ENCODE results near the gene TNP1. TPM values are rescaled to one million over a fixed set of nuclear protein-coding genes. Genes with fewer than 3 reads are reported as not detected.

TNP1 gene, protein sequence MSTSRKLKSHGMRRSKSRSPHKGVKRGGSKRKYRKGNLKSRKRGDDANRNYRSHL
- total RNA-seq: not detected
- long read RNA-seq, donor 1: 0 reads
- long read RNA-seq, donor 2: 0 reads

DNA sequence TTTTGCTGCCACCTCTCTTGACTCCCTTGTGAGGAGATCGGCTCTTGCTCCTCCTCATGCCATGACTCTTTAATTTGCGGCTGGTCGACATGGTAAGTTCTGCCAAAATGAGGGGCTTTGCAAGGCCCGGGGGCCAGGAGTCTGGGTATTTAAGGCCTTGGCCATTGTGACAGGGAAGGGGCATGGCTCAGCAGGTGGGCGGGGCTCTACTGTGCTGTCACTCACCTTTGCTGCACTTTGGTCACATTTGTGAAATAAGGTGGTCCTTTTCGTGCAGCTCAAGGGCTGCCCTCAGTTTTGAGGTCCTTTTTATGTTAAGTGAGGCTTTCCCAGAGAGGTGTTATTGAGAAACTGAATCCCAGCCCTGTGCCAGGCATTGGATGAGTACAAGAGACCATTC is at the start of gene TNP1:
Gene TNP1, minus strand, starts transcription at position 121 of the 400 bp plus-strand sequence. Its CDS starts 30 bp downstream, at position 91.
- DNase-seq (ENCODE audit: low spot score): no peak
- intact Hi-C loops (cut with DNase I): no loop called here

DNA sequence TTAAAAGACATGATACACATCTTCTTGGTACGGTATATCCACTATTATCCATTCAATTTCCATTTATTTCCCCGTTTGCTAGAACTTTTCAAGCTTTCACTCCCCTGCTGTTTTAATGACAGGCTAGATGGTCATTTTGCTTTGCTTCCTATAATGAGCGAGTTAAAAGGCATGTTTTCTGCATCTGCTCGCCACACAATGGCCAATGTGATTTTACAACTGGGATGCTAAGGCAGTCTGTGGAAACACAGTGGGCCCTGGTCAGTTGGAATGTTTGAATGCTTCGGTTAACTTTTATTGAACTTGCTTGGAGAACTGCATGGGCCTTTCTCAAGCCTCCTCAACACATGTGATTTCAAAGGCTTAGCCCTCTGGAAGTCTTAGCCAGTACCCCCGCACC is 48.4 kb upstream of the TNP1 start:
- DNase-seq (ENCODE audit: low spot score): no peak
- intact Hi-C loops (cut with DNase I): no loop called here

DNA sequence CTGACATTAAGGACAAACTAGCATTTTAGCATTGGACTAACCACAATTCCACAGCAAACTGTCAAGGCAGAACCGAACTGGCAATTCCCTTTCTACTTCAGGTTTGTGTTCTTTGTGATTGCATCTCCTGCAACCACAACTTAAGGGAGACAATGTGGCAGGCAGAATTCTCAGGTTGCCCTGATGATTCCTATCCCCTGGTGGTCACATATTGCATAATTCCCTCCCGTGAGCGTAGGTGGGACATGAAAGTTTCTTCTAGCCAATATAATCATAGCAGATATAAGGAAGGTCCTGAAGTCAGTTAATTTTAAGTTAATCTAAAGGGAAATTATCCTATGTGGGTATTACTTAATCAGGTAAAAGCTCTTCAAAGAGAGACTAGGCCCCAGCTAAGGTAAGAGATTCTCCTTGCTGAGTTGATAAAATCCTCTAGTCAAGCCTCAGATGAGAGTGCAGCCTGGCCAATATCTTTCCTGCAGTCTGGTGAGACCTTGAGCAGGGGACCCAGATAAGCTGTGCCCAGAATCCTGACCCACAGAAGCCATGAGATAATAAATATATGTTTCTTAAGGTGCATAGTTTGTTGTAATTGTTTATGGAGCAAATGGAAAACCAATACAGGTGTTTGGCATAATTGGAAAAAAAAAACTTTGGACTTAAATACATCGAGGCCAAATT is 45.9 kb upstream of the TNP1 start:
- DNase-seq (ENCODE audit: low spot score): no peak
- intact Hi-C loops (cut with DNase I): no loop called here

DNA sequence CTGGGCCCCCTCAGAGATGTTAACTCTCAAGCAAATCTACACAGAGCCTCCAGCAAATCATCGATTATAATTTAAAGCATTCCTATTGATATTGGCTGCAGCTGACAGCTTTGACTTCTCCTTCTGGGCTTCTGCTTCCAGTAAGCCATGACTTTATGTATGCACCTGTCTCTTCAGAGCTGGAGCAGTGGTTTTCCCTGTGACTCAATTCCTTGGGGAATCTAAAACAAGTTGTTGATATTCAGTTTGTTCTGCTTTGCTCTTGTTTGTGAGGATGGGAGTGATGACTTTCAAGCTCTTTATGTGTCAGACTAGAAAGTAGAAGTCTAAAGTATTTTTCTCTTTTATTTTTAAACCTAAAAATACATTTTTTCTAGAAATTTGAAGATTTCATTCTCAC is 45.1 kb upstream of the TNP1 start:
- intact Hi-C loops (cut with DNase I): no loop called here

DNA sequence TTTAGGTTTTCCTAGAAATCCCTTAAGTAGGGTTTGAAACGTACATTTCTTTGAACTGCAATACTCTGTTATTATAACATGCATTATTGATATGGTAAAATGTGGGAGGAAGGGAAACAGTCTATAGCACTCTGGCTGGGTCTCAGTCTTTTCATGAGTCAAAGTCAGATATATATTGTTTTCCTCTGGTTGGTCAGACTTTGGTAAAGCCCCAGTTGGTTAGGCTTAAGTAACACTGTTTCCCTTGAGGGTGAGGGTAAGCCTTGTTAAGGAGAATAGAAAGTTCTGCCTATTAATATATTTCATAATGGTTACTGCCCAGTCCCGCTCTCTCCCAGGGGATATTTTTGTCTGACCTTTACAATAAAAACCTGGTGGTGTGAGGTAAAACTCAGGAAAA is 44.7 kb upstream of the TNP1 start:
- intact Hi-C loops (cut with DNase I): no loop called here
- DNase-seq (ENCODE audit: low spot score): no peak

More for the DNA sequence above, 45.1 kb upstream of the TNP1 start:
- no peak for DNase-seq (ENCODE audit: low spot score)

DNA sequence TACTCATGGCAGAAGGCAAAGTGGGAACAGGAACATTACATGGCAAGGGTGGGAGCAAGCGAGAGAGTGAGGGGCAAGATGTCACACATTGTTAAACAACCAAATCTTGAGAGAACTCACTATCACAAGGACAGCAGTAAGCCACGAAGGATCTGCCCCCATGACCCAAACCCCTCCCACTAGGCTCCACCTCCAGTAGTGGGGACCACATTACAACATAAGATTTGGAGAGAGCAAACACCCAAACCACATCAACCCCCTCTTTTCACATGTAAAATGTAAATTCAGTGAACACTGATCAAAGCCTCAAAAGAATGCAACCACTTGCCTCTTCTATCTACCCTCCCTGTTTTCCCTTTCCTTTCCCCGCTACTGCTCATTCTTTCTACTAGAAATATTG is 43.6 kb upstream of the TNP1 start:
- intact Hi-C loops (cut with DNase I): no loop called here
- DNase-seq (ENCODE audit: low spot score): no peak

DNA sequence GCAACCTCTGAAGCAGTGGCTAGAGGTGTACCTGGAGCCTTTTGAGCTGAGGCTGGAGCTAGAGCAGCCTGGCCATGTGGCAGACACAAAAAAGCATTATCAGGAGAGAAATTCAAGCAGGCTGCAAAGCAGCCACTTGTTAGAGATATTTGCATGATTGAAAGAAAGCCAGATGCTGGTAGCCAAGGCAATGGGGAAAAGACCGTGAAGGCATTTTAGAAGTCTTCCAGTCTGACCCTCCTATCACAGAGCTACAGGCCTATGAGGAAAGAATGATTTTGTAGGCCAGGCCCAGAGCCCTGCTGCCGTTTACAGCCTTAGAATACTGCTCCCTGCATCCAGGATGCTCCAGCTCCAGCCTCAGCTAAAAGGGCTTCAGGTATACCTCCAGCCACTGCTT is 41.4 kb upstream of the TNP1 start:
- intact Hi-C loops (cut with DNase I): no loop called here
- DNase-seq (ENCODE audit: low spot score): no peak

DNA sequence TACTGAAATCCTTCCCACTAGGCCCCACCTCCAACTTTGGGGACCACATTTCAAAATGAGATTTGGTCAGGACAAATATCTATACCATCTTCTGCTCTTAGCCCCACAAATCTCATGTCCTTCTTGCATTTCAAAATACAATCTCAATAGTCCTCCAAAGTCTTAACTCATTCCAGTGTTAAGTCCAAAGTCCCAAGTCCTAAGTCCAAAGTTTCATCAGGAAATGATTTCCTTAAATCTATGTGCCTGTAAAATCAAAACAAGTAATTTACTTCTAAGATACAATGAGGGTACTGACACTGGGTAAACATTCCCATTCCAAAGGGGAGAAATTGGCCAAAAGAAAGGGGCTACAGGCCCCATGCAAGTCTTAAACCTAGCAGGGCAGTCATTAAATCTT is 40.5 kb upstream of the TNP1 start:
- intact Hi-C loops (cut with DNase I): no loop called here
- no peak for DNase-seq (ENCODE audit: low spot score)

DNA sequence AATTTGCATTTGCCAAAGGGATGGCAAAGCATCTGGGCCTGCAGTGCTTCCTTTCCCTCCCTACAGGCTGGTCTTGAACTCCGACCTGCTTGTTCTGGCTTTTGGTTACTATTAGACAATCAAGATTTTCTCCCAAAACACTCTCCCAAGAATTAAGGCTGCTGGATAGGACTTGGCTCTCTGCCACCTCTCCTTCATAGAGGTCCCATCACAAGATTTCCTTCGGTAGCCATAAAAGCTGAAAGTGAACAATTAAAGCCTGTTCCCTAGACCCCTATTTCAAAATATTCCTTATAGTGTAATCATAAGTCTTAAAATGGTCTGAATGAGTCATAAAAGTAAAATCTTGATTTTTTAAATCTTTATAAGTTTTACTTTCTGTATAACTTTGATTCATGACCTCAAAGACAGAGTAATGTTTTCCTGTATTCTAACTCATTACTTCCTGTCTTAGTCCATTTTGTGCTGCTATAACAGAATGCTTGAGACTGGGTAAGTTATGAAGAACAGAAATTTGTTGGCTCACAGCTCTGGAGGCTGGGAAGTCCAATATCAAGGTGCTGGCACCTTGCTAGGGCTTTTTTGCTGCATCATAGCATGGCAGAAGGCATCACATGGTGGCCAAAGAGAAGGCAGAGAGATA is 37.8 kb upstream of the TNP1 start:
- DNase-seq (ENCODE audit: low spot score): no peak
- intact Hi-C loops (cut with DNase I): no loop called here

DNA sequence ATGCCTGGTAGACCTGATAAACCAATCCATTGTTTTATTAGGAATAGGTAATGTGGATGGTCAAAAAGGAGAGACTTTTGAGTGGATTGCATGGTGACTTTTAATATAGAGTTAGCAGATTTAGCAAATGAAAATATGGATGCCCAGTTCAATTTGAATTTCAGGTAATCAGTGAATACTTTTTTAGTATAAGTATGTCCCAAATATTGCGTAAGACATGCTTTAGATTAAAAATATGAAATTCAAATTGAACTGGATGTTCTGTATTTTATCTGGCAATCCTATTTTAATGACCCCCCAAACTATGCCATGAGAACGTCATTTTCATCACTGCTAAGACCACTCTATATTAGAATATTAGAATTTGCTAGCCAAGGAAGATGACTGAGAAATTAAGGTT is 30.3 kb upstream of the TNP1 start:
- intact Hi-C loops (cut with DNase I): loop anchor here in 1 of 2 donors (5.0 kb wide), 1 partner anchor 807 kb away; no protein-coding TSS in a partner anchor
- no peak for DNase-seq (ENCODE audit: low spot score)

DNA sequence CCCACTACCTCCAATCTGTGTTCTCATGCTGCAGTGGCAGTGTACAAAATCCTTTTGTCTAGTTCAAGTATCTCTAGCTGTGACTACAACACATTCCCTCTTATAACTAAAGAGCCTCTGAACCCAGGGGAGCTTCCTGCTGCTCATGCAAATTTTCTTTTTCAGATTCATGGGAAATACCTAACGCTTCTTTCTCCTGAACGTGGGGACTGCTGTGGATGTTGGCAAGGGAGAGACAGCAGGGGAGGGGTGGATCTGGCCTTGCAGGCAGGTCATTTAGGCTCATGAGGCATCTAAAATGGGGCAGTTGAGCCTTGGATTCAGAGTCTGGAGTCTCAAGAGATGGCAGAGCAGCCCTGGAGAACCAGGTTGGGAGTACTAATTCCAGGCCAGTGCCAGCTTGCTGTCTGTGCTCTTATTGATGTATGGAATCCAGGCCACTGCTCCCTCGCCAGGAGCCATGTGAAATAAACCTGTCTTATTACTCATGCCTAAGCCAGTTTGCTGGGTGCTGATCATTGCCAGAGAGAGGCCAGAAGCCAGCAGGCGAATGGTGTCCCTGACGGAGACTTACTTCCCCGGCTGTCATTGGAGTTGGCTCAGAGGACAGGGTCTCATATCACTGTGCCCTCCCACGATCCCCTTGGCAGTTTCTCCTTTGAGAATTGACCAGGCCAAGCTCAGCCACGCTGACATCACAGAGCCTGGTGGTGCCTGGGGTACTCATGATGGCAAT is 29.2 kb upstream of the TNP1 start:
- no peak for DNase-seq (ENCODE audit: low spot score)
- intact Hi-C loops (cut with DNase I): no loop called here

DNA sequence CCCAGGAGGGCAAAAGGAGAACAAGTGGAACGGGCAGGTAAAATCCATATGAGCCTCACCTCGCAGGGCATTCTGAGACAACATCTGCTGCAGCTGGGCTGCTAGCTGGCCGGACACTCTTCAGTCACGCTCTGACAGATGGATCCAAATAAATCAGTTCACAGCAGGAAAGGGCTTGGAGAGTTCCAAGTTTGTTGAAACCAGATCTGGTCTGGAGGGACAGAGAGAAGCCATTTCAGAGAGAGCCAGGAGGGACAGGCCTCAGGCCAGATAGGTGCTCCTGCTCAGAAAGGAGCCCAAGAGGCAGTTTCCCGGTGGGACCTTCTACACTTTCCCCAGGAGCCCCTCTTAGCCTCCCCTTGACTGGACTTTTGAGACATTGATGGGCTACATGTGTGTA is 28.2 kb upstream of the TNP1 start:
- intact Hi-C loops (cut with DNase I): no loop called here
- DNase-seq (ENCODE audit: low spot score): no peak

DNA sequence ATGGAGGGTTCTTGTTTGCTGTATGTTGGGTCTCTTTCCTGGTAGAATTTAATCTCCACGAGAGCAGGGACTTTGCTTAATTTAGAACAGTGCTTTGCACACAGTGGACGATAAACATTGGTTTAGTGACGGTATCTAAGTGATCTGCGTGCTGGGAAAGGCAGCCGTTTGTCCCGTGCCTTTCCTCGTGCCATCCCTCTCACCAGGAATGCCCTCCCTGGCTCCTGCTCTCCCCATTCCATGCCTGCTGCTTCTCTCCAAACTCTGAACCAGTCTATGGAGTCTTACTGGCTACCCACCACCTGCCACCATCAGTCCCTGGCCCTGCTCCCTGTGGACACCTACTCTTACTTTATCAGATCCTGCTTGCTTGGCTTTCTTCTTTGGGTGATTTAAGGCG is 27.3 kb upstream of the TNP1 start:
- intact Hi-C loops (cut with DNase I): no loop called here
- DNase-seq (ENCODE audit: low spot score): no peak

DNA sequence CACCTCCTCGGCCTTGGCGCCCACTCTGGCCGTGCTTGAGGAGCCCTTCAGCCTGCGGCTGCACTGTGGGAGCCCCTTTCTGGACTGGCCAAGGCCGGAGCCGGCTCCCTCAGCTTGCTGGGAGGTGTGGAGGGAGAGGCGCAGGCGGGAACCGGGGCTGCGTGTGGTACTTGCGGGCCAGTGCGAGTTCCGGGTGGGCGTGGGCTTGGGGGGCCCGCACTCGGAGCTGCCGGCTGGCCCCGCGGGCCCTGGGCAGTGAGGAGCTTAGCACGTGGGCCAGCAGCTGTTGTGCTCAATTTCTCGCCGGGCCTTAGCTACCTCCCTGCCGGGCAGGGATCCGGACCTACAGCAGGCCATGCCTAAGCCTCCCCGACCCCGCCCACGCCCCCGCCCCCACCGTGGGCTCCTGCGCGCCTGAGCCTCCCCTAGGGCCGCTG is 25.3 kb upstream of the TNP1 start:
- DNase-seq (ENCODE audit: low spot score): no peak
- intact Hi-C loops (cut with DNase I): no loop called here

DNA sequence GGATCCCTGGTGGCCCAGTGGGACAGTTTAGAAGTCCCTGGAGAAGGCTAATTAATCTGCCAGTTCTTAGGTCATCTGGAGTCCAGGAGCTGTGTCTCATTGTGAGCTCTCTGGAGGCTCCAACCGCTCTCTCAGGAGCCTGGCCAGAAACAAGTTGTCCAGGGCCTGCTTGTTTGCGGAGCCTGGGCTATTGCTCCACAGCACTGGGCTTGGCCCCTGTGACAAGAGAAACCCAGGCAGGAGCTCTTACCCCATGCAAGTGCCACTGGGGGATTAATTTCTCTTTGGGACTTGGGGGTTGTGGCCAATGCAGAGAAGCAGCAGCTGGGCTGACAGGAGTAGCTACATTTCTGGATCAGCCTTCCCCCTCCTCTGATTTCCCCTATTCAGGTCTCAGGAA is 24.5 kb upstream of the TNP1 start:
- intact Hi-C loops (cut with DNase I): no loop called here
- DNase-seq (ENCODE audit: low spot score): no peak

DNA sequence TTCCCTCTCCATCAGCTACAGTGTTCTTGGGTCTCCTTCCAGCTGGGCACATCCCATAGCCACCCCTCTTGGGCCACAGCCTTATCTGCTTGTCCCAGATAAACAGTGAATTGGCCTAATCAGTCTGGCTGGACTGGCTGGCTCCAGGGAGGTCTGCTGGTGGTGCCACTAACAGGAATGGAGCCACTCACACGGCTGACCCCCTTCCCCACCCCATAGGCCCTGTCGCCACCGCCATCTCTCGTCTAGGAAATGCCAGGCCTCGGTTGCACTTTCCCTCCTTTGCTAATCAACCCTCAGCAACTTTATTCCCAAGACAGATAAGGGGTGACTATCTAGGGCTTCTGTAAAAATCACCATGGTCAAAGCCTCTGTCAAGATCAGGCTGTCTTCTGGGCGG is 23.0 kb upstream of the TNP1 start:
- intact Hi-C loops (cut with DNase I): no loop called here
- DNase-seq (ENCODE audit: low spot score): no peak

DNA sequence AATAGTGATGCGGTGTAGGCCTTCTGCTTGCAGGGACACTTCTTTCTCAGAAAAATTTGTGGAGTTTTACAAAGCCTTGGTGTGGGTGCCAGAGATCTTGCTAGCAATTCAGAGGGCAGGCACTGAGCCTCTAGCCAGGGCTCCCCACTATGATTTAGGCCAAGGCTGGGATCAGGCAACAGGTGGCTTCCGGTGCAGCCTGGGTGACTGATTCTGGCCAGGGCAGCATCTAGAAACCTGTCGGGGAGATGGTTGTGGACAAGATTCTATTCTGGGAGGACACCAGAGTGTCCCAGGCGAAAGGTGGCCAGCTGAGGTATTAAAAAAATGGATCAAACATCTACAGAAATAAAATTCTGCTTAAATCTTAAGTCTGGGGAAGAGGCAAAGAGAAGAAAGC is 21.5 kb upstream of the TNP1 start:
- no peak for DNase-seq (ENCODE audit: low spot score)
- intact Hi-C loops (cut with DNase I): no loop called here

DNA sequence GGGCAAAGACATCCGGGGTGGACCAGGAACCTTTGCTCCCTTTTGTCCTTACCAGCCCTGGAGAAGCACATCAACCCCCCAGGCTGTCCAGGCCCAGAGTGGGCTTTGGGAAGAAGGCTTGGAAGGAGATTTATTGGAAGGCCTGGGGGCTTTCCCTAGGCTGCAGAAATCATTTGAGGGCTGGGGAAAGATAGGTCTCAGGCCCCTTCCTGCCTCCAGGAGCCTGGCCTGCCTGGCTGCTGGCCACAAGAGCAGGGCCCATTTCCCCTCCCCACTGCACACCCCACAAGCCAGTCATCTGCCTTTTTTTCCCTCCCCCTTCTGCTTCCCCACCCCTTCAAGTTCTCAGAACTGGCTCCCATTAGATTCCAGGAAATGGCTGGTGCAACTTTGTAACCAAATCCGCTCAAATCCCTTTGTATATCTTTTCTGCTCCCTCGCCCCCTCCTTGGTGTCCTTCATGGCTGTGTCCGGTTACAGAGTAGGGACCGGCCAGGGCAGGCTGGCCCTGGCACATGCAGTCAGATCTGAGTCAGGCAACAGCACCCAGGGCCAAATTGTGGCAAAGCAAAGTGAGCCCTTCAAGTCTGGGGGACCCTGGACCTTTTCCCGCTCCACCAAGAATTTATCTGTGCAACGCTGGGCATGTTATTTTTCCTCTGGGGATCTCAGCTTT is 20.8 kb upstream of the TNP1 start:
- intact Hi-C loops (cut with DNase I): no loop called here
- no peak for DNase-seq (ENCODE audit: low spot score)

DNA sequence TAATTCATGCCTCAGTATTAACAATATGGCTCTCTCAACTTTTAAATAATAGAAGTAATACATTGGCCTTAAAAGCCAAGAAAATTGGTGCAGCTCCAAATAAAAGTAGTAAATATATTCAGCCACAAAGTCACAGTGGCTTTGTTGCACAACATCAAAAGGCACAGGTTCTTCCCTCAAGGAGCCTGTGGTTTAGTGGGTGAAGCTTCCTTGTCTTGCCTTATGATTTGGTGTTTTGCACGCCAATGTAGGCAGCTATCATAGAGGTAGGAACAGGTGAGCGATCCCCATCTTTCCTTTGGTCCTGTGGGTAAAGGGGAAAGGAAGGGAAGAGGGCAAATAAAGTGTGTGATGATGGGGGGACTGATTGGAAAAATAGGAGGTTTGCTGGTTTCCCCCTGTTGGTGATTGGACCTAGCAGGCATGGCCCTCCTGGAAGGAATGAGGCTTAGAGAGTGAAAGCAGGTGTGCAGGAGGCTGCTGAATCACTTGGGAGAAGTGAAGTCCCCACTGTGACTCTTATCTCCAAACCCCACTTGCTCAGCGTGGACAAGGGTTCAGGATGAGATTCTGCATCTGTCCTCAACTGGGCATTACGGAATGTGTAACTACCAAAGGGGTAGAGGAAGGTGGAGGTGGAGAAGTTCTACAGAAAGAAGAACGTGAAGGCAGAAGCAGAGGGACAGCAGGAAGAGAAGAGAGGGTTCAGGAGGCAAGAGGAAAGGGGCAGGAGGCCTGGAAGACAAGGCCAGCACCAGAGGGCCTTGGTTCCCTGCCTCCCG is 20.1 kb upstream of the TNP1 start:
- intact Hi-C loops (cut with DNase I): no loop called here
- no peak for DNase-seq (ENCODE audit: low spot score)
